HepG2 (cell line): ENCODE results near the gene PXDC1. TPM values are rescaled to one million over a fixed set of nuclear protein-coding genes. Genes with fewer than 3 reads are reported as not detected.

Experiments
- ARNT2 ChIP-seq: sonication (generic); formaldehyde crosslinking; IDR thresholded peaks from 2 replicates; pipeline ENCODE4 v1.8.0; 2022; ENCODE audit warnings: mild to moderate bottlenecking, low read depth, missing genetic modification reagents, moderate library complexity
- ASH2L ChIP-seq: fragments of 300-600, 200-600 bp; sonication (generic); IDR thresholded peaks from 2 replicates; pipeline ENCODE4 v1.7.0; 2017; ENCODE audit warnings: low read depth, mild to moderate bottlenecking, moderate library complexity, mixed read lengths, low read length; ENCODE audit not compliant: insufficient read length
- FOXK1 ChIP-seq: sonication (generic); formaldehyde crosslinking; IDR thresholded peaks from 2 replicates; pipeline ENCODE4 v1.4.0; 2020; ENCODE audit warnings: low read depth, missing genetic modification reagents, borderline replicate concordance
- KLF11 ChIP-seq: IDR thresholded peaks from 2 replicates; pipeline ENCODE4 v1.6.1; 2016; ENCODE audit warnings: missing compliant biosample characterization
- RBM39 ChIP-seq: fragments of 200-400 bp; formaldehyde crosslinking; IDR thresholded peaks from one replicate; pipeline ENCODE4 v1.6.1; 2018; ENCODE audit warnings: antibody characterized with exemption, mild to moderate bottlenecking, low read depth, low read length; ENCODE audit not compliant: poor library complexity, severe bottlenecking
- TEAD2 ChIP-seq: sonication (generic); formaldehyde crosslinking; IDR thresholded peaks from 2 replicates; pipeline ENCODE4 v1.9.0; 2021; ENCODE audit warnings: missing genetic modification reagents
- ZC3H4 ChIP-seq: sonication (generic); formaldehyde crosslinking; IDR thresholded peaks from 2 replicates; pipeline ENCODE4 v1.4.0; 2020; ENCODE audit warnings: missing genetic modification reagents, borderline replicate concordance
- ZKSCAN1 ChIP-seq: fragments of 150-350 bp; IDR thresholded peaks from 2 replicates; pipeline ENCODE4 v1.6.1; 2014; ENCODE audit warnings: low read length
- ZNF101 ChIP-seq: sonication (generic); formaldehyde crosslinking; IDR thresholded peaks from 2 replicates; pipeline ENCODE4 v1.4.0; 2020; ENCODE audit warnings: mild to moderate bottlenecking, low read depth, missing genetic modification reagents, borderline replicate concordance
- ZNF225 ChIP-seq: sonication (generic); formaldehyde crosslinking; IDR thresholded peaks from 2 replicates; pipeline ENCODE4 v1.4.0; 2020; ENCODE audit warnings: mild to moderate bottlenecking, missing genetic modification reagents
- ZNF567 ChIP-seq: sonication (generic); formaldehyde crosslinking; IDR thresholded peaks from 2 replicates; pipeline ENCODE4 v1.8.1; 2023; ENCODE audit warnings: mild to moderate bottlenecking, missing genetic modification reagents, borderline replicate concordance
- polyA plus RNA-seq, 8 experiments: library from polyadenylated mRNA; depleted of rRNA in 3 of 8; stranded (reverse) in 7 of 8; unstranded in 1 of 8; fragments of >200 nt; fragmentation: Illumina TruSeq in 4 of 8; extraction: Trizol in 4 of 8; gene quantifications; 2 replicates each; pipeline versions ENCODE4 v1.2.1 to v1.2.3, GENCODE V29; 2011 to 2016; ENCODE audit warnings: low read depth in 4 of 8, missing spikeins in 1 of 8, mixed read lengths in 1 of 8; ENCODE audit not compliant: insufficient read depth in 1 of 8
- total RNA-seq, 5 experiments: library from RNA; depleted of rRNA; stranded (reverse); fragments of >200 nt; fragmentation: Illumina TruSeq; extraction: Trizol; gene quantifications; 2 replicates each; pipeline ENCODE4 v1.2.3, GENCODE V29; 2016; ENCODE audit warnings: low read depth in 1 of 5
- TF ChIP-seq, protein P1 (sequence below): sonication (generic); formaldehyde crosslinking; IDR thresholded peaks from 2 replicates; pipeline ENCODE4 v1.5.0; 2020; ENCODE audit warnings: missing genetic modification reagents, mild to moderate bottlenecking, borderline replicate concordance
- TF ChIP-seq, protein P2 (sequence below), 2 experiments: IDR thresholded peaks; 2 replicates each; pipeline ENCODE4 v1.6.1; 2011 to 2012; ENCODE audit warnings: low read length in 2 of 2, borderline replicate concordance in 1 of 2, low read depth in 1 of 2, mild to moderate bottlenecking in 1 of 2, moderate library complexity in 1 of 2
- TF ChIP-seq, protein P3 (sequence below), 2 experiments: sonication (generic) in 1 of 2; formaldehyde crosslinking in 1 of 2; IDR thresholded peaks; 2 replicates each; pipeline versions ENCODE4 v1.4.0 to v1.6.1; 2016 to 2020; ENCODE audit warnings: borderline replicate concordance in 1 of 2, low read depth in 1 of 2, mild to moderate bottlenecking in 1 of 2, missing genetic modification reagents in 1 of 2
- TF ChIP-seq, protein P4 (sequence below): sonication (generic); formaldehyde crosslinking; IDR thresholded peaks from 2 replicates; pipeline ENCODE4 v1.5.0; 2020; ENCODE audit warnings: missing genetic modification reagents

The PXDC1 gene
- total and polyA plus RNA-seq, 2 of the 13 experiments (the other 11 are each of a cell fraction or from before 2014, with no cell fraction given) = 32.4 to 34.7 TPM

DNA sequence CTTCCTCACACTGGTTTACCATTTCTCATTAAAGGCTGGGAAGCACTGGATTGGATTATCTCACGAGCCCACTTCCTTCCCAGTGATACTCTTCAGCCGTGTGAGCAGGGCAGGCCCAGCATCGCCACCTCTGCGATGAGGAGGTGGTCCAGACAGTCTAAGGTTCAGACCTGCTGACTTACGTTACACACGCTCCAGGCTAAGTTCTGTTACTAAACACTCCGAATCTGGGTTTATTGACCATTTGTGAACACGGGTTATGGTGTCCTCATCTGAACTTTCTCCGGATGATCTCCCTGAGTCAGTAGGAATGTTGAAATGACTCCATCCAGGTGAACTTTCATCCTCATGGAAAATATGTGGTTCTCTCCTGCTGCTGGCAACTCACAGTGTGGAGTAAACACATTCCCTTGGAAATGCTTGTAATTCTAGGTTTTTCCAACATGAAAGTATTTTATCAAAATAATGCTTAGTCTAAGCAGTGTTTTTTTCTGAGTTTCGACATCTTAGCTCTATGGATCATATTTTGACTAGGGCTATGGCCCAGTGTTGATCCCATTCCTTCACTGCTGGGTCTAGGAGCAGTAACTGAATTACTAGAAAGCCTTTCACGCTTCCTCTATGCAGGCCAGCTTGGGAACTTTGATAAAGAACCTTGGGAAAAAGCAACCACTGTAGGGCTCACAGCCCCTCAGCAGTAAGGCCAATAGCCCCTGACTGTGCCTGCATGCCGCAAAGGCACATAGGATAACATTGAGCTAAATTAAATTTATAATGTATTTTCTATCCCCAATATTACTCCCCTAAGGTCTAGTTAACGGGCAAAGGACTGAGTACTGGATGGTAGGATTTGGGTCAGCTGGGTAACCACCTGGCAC lies 37.7 kb upstream of the PXDC1 start (continued):
- TF ChIP-seq ASH2L = peak; percentile 96
- TF ChIP-seq ZNF101 (CRISPR knock-in tag) = no peak
- TF ChIP-seq, protein P1, sequence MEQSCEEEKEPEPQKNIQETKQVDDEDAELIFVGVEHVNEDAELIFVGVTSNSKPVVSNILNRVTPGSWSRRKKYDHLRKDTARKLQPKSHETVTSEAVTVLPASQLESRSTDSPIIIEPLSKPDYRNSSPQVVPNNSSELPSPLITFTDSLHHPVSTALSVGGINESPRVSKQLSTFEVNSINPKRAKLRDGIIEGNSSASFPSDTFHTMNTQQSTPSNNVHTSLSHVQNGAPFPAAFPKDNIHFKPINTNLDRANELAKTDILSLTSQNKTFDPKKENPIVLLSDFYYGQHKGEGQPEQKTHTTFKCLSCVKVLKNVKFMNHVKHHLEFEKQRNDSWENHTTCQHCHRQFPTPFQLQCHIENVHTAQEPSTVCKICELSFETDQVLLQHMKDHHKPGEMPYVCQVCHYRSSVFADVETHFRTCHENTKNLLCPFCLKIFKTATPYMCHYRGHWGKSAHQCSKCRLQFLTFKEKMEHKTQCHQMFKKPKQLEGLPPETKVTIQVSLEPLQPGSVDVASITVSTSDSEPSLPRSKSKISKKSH = no peak
- TF ChIP-seq, protein P2, sequence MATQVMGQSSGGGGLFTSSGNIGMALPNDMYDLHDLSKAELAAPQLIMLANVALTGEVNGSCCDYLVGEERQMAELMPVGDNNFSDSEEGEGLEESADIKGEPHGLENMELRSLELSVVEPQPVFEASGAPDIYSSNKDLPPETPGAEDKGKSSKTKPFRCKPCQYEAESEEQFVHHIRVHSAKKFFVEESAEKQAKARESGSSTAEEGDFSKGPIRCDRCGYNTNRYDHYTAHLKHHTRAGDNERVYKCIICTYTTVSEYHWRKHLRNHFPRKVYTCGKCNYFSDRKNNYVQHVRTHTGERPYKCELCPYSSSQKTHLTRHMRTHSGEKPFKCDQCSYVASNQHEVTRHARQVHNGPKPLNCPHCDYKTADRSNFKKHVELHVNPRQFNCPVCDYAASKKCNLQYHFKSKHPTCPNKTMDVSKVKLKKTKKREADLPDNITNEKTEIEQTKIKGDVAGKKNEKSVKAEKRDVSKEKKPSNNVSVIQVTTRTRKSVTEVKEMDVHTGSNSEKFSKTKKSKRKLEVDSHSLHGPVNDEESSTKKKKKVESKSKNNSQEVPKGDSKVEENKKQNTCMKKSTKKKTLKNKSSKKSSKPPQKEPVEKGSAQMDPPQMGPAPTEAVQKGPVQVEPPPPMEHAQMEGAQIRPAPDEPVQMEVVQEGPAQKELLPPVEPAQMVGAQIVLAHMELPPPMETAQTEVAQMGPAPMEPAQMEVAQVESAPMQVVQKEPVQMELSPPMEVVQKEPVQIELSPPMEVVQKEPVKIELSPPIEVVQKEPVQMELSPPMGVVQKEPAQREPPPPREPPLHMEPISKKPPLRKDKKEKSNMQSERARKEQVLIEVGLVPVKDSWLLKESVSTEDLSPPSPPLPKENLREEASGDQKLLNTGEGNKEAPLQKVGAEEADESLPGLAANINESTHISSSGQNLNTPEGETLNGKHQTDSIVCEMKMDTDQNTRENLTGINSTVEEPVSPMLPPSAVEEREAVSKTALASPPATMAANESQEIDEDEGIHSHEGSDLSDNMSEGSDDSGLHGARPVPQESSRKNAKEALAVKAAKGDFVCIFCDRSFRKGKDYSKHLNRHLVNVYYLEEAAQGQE (IDR thresholded peaks at IDR 0.05; ENCODE audit: borderline replicate concordance in 1 of 2, low read depth in 1 of 2, low read length in 2 of 2) = peak in 1 of 2 experiments; percentile 13; a peak in 1 of 4 replicates
- peak; percentile 94; the same call in 1 of the 2 replicates for TF ChIP-seq FOXK1 (CRISPR knock-in tag)
- 0 out of 2 replicates have a peak, but pooled peaks have one; percentile 14 for TF ChIP-seq ZC3H4
- TF ChIP-seq, protein P3, sequence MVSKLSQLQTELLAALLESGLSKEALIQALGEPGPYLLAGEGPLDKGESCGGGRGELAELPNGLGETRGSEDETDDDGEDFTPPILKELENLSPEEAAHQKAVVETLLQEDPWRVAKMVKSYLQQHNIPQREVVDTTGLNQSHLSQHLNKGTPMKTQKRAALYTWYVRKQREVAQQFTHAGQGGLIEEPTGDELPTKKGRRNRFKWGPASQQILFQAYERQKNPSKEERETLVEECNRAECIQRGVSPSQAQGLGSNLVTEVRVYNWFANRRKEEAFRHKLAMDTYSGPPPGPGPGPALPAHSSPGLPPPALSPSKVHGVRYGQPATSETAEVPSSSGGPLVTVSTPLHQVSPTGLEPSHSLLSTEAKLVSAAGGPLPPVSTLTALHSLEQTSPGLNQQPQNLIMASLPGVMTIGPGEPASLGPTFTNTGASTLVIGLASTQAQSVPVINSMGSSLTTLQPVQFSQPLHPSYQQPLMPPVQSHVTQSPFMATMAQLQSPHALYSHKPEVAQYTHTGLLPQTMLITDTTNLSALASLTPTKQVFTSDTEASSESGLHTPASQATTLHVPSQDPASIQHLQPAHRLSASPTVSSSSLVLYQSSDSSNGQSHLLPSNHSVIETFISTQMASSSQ (IDR thresholded peaks at IDR 0.05; ENCODE audit: low read depth) = peak; percentile 70; the same call in 1 of the 2 replicates
- TF ChIP-seq, protein P3 (CRISPR knock-in tag; IDR thresholded peaks at IDR 0.05; ENCODE audit: borderline replicate concordance) = peak; percentile 80; the same call in 1 of the 2 replicates
- TF ChIP-seq, protein P4, sequence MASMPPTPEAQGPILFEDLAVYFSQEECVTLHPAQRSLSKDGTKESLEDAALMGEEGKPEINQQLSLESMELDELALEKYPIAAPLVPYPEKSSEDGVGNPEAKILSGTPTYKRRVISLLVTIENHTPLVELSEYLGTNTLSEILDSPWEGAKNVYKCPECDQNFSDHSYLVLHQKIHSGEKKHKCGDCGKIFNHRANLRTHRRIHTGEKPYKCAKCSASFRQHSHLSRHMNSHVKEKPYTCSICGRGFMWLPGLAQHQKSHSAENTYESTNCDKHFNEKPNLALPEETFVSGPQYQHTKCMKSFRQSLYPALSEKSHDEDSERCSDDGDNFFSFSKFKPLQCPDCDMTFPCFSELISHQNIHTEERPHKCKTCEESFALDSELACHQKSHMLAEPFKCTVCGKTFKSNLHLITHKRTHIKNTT (CRISPR knock-in tag) = no peak; the same call in 1 of the 2 replicates
- no peak for TF ChIP-seq ARNT2
- no peak for TF ChIP-seq RBM39
- TF ChIP-seq ZNF225 = 0 out of 2 replicates have a peak, but pooled peaks have one; percentile 23
- no peak for TF ChIP-seq TEAD2 (CRISPR knock-in tag)
- TF ChIP-seq KLF11 (CRISPR knock-in tag) = no peak
- no peak; the same call in 1 of the 2 replicates for TF ChIP-seq ZNF567 (CRISPR knock-in tag)
- TF ChIP-seq ZKSCAN1 = no peak
